T-cell (primary cell): Measurements from ENCODE around the gene EXO5. TPM values are rescaled to one million over a fixed set of nuclear protein-coding genes. Genes with fewer than 3 reads are reported as not detected.
A peak's percentile ranks its signal among the peaks of the same experiment; 100 is the strongest.

Experiments
- ATAC-seq, 4 experiments: fragments of 200-7000 bp in 3 of 4; fragments of 150-1000 bp in 1 of 4; cut with Tn5 transposase; replicated peaks in 1 of 4; 1 replicate in 3 of 4; 2 replicates in 1 of 4; pipeline ENCODE4 v1.10.0; 2021; ENCODE audit warnings: moderate library complexity in 3 of 4, mild to moderate bottlenecking in 2 of 4, moderate number of reproducible peaks in 1 of 4
- CTCF ChIA-PET, 2 donors: fragments of 300-600 bp; sonication (Branson Sonifier 250); formaldehyde crosslinking; loops; one replicate each; lab custom pipeline; 2022; ENCODE audit warnings: antibody characterized with exemption in 2 of 2; lab: Charles Lee
- POLR2A ChIA-PET, 2 donors: fragments of 300-600 bp; sonication (Branson Sonifier 250); formaldehyde crosslinking; loops; one replicate each; lab custom pipeline; 2022; ENCODE audit warnings: antibody characterized with exemption in 2 of 2; lab: Charles Lee
- DNase-seq, 35 experiments: peaks; one replicate each; pipeline versions ENCODE4 v3.0.0 to v3.0.0-alpha.2; 2013 to 2023
- H3K27ac ChIP-seq: one replicate; pipeline ENCODE4 v1.5.1; 2013; ENCODE audit warnings: low read length
- H3K27me3 ChIP-seq, 2 experiments: replicated peaks in 1 of 2; 1 replicate in 1 of 2; 2 replicates in 1 of 2; pipeline versions ENCODE4 v1.6.1 to v1.7.0; 2013; ENCODE audit warnings: low read length in 1 of 2, mixed read lengths in 1 of 2; ENCODE audit not compliant: control insufficient read depth in 2 of 2, insufficient read depth in 2 of 2; ENCODE audit errors: extremely low read depth in 1 of 2
- H3K36me3 ChIP-seq, 2 donors: 1 replicate in 1 of 2; 2 replicates in 1 of 2; pipeline versions ENCODE4 v1.6.1 to v1.7.0; 2013; ENCODE audit warnings: low read length in 1 of 2; ENCODE audit not compliant: control insufficient read depth in 2 of 2, insufficient read depth in 1 of 2; ENCODE audit errors: extremely low read depth in 1 of 2
- H3K4me1 ChIP-seq, 2 experiments: 1 replicate in 1 of 2; 2 replicates in 1 of 2; pipeline versions ENCODE4 v1.6.1 to v1.7.0; 2013; ENCODE audit warnings: low read length in 2 of 2, mixed read lengths in 1 of 2; ENCODE audit not compliant: insufficient read depth in 2 of 2, control insufficient read depth in 1 of 2; ENCODE audit errors: extremely low read depth in 1 of 2
- H3K4me3 ChIP-seq, 2 donors: 1 replicate in 1 of 2; 2 replicates in 1 of 2; pipeline versions ENCODE4 v1.5.1 to v1.7.0; 2013; ENCODE audit warnings: mild to moderate bottlenecking in 2 of 2, low read length in 1 of 2, moderate library complexity in 1 of 2; ENCODE audit not compliant: control insufficient read depth in 1 of 2; ENCODE audit errors: extremely low read depth in 1 of 2
- H3K9me3 ChIP-seq: 2 replicates; pipeline ENCODE4 v1.7.0; 2013
- H3K27ac Mint-ChIP-seq, 2 donors: one replicate each; pipeline ENCODE4 v1.8.0; 2020 to 2021; ENCODE audit warnings: mild to moderate bottlenecking in 2 of 2, mixed read lengths in 2 of 2
- H3K27me3 Mint-ChIP-seq, 2 donors: one replicate each; pipeline ENCODE4 v1.8.0; 2021 to 2022; ENCODE audit warnings: mixed read lengths in 2 of 2
- H3K36me3 Mint-ChIP-seq: one replicate; pipeline ENCODE4 v1.8.0; 2021; ENCODE audit warnings: mixed read lengths
- H3K4me1 Mint-ChIP-seq, 3 donors: one replicate each; pipeline ENCODE4 v1.8.0; 2020 to 2022; ENCODE audit warnings: mixed read lengths in 3 of 3, mild to moderate bottlenecking in 1 of 3
- H3K4me3 Mint-ChIP-seq, 3 donors: one replicate each; pipeline ENCODE4 v1.8.0; 2020 to 2022; ENCODE audit warnings: mild to moderate bottlenecking in 3 of 3, mixed read lengths in 3 of 3, moderate library complexity in 3 of 3
- H3K9me3 Mint-ChIP-seq, 3 donors: one replicate each; pipeline ENCODE4 v1.8.0; 2020 to 2022; ENCODE audit warnings: mixed read lengths in 3 of 3
- WGBS: methylation state at CpG from one replicate; pipeline ENCODE4 v1.1.5; 2013; ENCODE audit warnings: missing lambda C conversion rate; ENCODE audit not compliant: insufficient coverage; 5-methylcytosine and 5-hydroxymethylcytosine counted together
- total RNA-seq, 35 experiments: library from RNA in 6 of 35; stranded (reverse) in 6 of 35; fragments of 120-200 nt in 1 of 35; gene quantifications; one replicate each; pipeline versions ENCODE4 v1.2.1 to v1.2.4 and lab custom pipeline; 2013 to 2026

Gene EXO5
- total RNA-seq, 5 donors from 2014 or later (not counting 1 experiment from before 2014, with no cell fraction given), result 6.9 to 12.1 (median 10.6) TPM

DNA sequence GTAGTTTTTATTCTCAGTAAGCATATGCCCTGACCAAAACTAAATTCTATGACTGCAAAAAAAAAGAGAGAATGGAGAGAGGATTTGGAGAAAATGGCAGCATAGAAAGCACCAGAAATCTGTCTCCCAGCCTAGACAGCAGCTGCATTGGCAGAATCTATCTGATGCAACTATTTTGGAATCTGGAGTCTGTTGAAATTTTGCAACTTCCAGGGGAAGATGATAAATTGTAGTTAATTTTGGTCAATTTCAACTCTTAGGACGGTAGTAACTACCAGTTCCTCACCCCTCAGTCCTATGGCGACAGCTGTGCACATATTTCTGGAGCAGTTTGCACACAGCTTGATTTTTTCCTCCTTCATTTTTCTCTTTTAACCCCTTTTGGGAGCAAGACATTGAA is 10.9 kb downstream of the EXO5 start:
- POLR2A ChIA-PET, result no interaction called here
- H3K27ac Mint-ChIP-seq, result no peak overlapping the region
- H3K27ac ChIP-seq, result no peak overlapping the region
- H3K4me3 ChIP-seq, result no peak overlapping the region
- H3K9me3 ChIP-seq, result peaks cover 3% of the 10 kb centered on the region
- CTCF ChIA-PET, result no interaction called here
- no peaks in the 10 kb centered on the region for H3K4me1 ChIP-seq
- DNase-seq, result no peak
- peaks cover 5 to 10% of the 10 kb centered on the region in 2 donors for H3K27me3 Mint-ChIP-seq
- H3K36me3 Mint-ChIP-seq, result peaks cover 28% of the 10 kb centered on the region
- no peak for ATAC-seq
- H3K27me3 ChIP-seq, result peaks cover 0 to 5% of the 10 kb centered on the region in 2 experiments
- H3K36me3 ChIP-seq, result peaks cover 0 to 4% of the 10 kb centered on the region in 2 donors
- 93% methylated on average over 2 of the region's 2 CpGs for WGBS
- H3K4me1 Mint-ChIP-seq, result no peaks in the 10 kb centered on the region
- H3K9me3 Mint-ChIP-seq, result peaks cover 16 to 48% (median 38%) of the 10 kb centered on the region in 3 donors
- no peak overlapping the region for H3K4me3 Mint-ChIP-seq

DNA sequence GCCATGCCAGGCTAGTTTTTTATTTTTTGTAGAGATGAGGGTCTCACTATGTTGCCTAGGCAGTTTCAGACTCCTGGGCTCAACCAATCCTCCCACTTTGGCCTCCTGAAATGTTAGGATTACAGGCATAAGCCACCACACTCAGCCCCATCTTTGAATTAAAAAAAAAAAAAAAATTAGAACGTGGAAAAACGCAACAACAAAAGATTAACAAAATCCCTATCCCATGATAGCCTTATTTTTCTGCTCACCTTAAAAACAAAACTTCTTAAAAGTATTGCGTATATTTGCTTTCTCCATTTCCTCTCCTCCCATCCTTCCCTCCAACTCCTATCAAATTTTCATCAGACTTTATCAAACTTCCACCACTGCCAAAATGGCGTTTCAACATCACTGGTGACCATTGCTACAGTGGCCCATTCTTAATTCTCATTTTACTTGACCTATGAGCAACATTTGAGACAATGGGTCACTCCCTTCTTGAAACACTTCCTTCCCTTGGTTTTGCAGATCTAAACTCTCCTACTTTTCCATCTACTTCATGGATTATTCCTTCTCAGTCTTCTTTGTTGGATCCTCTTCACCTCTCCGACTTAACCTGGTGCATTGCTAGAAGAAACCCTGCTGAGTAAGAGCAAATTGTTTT is 22.3 kb downstream of the EXO5 start:
- DNase-seq (no peak), ATAC-seq (no peak)
- peak overlapping the region; percentile 77 for H3K27ac ChIP-seq
- Mint-ChIP-seq H3K4me3 (peak overlapping the region; percentile 87 to 99 (median 99)), H3K36me3 (peaks cover 15% of the 10 kb centered on the region), H3K27me3 (peaks cover 4 to 21% of the 10 kb centered on the region in 2 donors), H3K27ac (peak overlapping the region; percentile 89 to 95), H3K9me3 (peaks cover 0 to 9% (median 6%) of the 10 kb centered on the region in 3 donors), H3K4me1 (peaks cover 24 to 28% (median 25%) of the 10 kb centered on the region in 3 donors)
- no peaks in the 10 kb centered on the region for H3K36me3 ChIP-seq
- H3K27me3 ChIP-seq, result no peaks in the 10 kb centered on the region
- H3K9me3 ChIP-seq, result peaks cover 2% of the 10 kb centered on the region
- H3K4me3 ChIP-seq, result peak overlapping the region; percentile 55 to 59
- ChIA-PET POLR2A (interaction anchor here in 1 of 2 donors (0.7 kb wide), 1 partner anchor 80 kb away, joined by 3 read pairs; no protein-coding TSS in a partner anchor), CTCF (interaction anchor here in 1 of 2 donors (0.5 to 1.7 kb wide), 5 partner anchors 38 to 872 kb away, joined by 3 to 6 read pairs (median 3); partner anchors contain the start of gene NFYC)
- WGBS, result 53% methylated on average over 4 of the region's 5 CpGs
- peaks cover 7 to 13% of the 10 kb centered on the region in 2 experiments for H3K4me1 ChIP-seq

DNA sequence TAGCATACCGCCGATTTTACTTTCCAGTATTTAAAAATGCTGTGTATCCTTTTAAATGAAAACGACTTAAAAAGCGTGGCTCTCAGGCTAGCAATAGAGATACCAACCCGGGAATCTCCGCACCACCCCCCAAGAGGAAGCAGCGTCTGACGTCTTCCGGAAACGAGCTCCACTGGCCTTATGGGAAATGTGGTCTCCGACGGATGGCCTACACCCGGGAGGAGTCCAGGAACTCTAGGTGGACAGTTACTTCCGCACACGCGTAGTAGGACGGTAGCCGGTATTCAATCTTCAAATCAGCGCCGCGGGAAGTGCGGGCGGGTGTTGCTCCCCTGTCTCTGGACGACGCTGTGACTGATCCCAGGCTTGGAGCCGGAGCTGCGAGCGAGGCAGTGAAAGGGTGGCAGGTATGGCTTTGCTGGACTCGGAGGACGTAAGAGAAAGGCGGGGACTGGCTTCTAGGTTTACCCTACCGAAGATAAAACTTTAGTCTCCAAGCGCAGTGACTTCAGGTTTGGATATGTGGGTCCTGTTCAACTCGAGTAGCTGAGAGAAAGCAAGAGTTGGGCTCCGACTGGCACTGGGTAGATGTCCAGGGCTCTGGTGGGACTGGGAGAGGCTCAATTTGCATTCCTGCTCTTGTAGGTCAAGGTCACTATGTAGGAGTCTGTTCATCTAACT is 23.0 kb downstream of the EXO5 start, which contains the start of gene ZNF684:
Gene ZNF684, plus strand, starts transcription at position 257 of the 681 bp plus-strand sequence. CDS start 1,530 bp downstream, outside the sequence.
- peaks cover 24 to 28% (median 25%) of the 10 kb centered on the region in 3 donors for H3K4me1 Mint-ChIP-seq
- Histone ChIP-seq H3K4me3 (peak within 1 kb of the TSS; percentile 55 to 59), H3K4me1 (peaks cover 7 to 13% of the 10 kb centered on the region in 2 experiments), H3K9me3 (no peaks in the 10 kb centered on the region), H3K27ac (peak within 1 kb of the TSS; percentile 77), H3K27me3 (no peaks in the 10 kb centered on the region), H3K36me3 (no peaks in the 10 kb centered on the region)
- ChIA-PET POLR2A (interaction anchor here (0.5 to 0.7 kb wide), 5 partner anchors 20 to 1473 kb away, joined by 3 to 5 read pairs (median 3); no protein-coding TSS in a partner anchor), CTCF (interaction anchor here (0.5 to 1.7 kb wide), 12 partner anchors 9 to 1554 kb away, joined by 3 to 6 read pairs (median 3); partner anchors contain the start of genes EXO5 (in 1 of the 2) and NFYC (in 1 of the 2))
- peak; percentile 60 to 93 (median 79) for DNase-seq
- H3K27ac Mint-ChIP-seq, result peak within 1 kb of the TSS; percentile 89 to 95
- WGBS, result under 1% methylated on average over 30 of the region's 35 CpGs
- H3K36me3 Mint-ChIP-seq, result peaks cover 12% of the 10 kb centered on the region
- peak; percentile 97 to 99 (median 98) for ATAC-seq
- peak within 1 kb of the TSS; percentile 87 to 99 (median 99) for H3K4me3 Mint-ChIP-seq
- peaks cover 0 to 4% (median 3%) of the 10 kb centered on the region in 3 donors for H3K9me3 Mint-ChIP-seq
- H3K27me3 Mint-ChIP-seq, result peaks cover 0 to 14% of the 10 kb centered on the region in 2 donors

DNA sequence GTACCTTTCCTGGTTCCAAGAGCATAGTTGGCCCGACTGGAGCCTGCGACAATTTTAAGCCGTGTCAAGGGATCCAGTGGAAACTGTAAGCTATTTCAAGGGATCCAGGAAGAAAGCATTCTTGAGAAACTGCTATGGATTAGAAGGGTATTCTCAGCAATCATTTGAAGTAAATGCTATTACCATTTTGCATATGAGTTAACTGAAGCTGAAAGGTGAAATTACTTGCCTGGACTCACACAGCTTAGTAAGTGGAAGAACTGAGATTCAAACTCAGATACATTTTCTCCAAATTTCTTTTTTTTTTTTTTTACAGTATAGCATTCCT is 23.5 kb downstream of the EXO5 start:
- no CpG with 5 or more reads among the region's 3 CpGs for WGBS
- DNase-seq (no peak), ATAC-seq (no peak)
- peaks cover 7 to 13% of the 10 kb centered on the region in 2 experiments for H3K4me1 ChIP-seq
- peak overlapping the region; percentile 77 for H3K27ac ChIP-seq
- H3K27me3 ChIP-seq, result no peaks in the 10 kb centered on the region
- peaks cover 15% of the 10 kb centered on the region for H3K36me3 Mint-ChIP-seq
- no peaks in the 10 kb centered on the region for H3K9me3 ChIP-seq
- H3K27ac Mint-ChIP-seq, result peak overlapping the region; percentile 89 to 95
- peak overlapping the region; percentile 55 to 59 for H3K4me3 ChIP-seq
- peaks cover 24 to 28% (median 25%) of the 10 kb centered on the region in 3 donors for H3K4me1 Mint-ChIP-seq
- H3K4me3 Mint-ChIP-seq, result peak overlapping the region; percentile 87 to 99 (median 99)
- H3K36me3 ChIP-seq, result no peaks in the 10 kb centered on the region
- peaks cover 0 to 4% (median 3%) of the 10 kb centered on the region in 3 donors for H3K9me3 Mint-ChIP-seq
- ChIA-PET POLR2A (interaction anchor here (0.6 to 0.9 kb wide), 4 partner anchors 19 to 1474 kb away, joined by 3 to 5 read pairs (median 4); partner anchors contain the start of gene SMAP2 (in 1 of the 2)), CTCF (interaction anchor here (0.6 to 1.7 kb wide), 10 partner anchors 24 to 634 kb away, joined by 3 to 6 read pairs (median 3); partner anchors contain the start of genes EXO5 (in 1 of the 2) and NFYC (in 1 of the 2))
- H3K27me3 Mint-ChIP-seq, result peaks cover 0 to 11% of the 10 kb centered on the region in 2 donors

DNA sequence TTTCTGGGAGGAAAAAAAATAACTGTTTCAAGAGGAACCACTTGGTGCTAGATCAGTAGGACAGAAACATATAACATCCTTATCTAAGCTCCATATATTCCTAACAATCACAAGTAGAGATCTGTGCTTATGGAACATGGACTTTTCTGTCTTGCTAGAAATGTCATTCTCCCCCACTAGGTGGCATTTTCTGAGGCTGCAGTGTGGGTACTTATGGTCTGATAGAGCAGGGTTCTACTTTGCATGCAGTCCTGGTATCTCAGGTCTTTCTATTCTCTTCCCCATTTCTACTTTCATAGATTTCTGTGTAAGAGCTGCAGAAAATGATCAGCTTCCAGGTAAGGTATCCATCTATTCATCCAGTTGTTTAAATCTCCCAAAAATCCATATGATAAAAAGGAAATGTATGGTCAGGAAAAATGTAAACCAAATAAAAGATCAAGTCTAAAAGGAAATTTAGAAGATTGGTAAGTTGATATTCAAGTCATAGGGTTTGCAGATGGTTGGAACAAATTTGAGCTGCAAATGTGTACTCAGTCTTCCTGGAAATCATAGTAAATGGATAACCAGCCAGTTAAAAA is 24.4 kb downstream of the EXO5 start:
- Mint-ChIP-seq H3K4me3 (peak overlapping the region; percentile 29 to 87 (median 47)), H3K27me3 (peaks cover 0 to 3% of the 10 kb centered on the region in 2 donors), H3K27ac (no peak overlapping the region), H3K36me3 (peaks cover 21% of the 10 kb centered on the region), H3K4me1 (peaks cover 24 to 28% (median 25%) of the 10 kb centered on the region in 3 donors), H3K9me3 (no peaks in the 10 kb centered on the region)
- H3K27me3 ChIP-seq, result no peaks in the 10 kb centered on the region
- ChIA-PET CTCF (interaction anchor here (0.6 to 1.4 kb wide), 11 partner anchors 15 to 1249 kb away, joined by 3 to 12 read pairs (median 3); partner anchors contain the start of genes EXO5 (in 1 of the 2) and ZFP69B (in 1 of the 2)), POLR2A (interaction anchor here (0.5 to 0.9 kb wide), 2 partner anchors 160 to 204 kb away, joined by 3 to 15 read pairs; partner anchors contain the start of gene SMAP2 (in 1 of the 2))
- DNase-seq (peak in 9 of 35 experiments; percentile 1 to 58 (median 8)), ATAC-seq (no peak)
- peaks cover 7 to 13% of the 10 kb centered on the region in 2 experiments for H3K4me1 ChIP-seq
- H3K27ac ChIP-seq, result no peak overlapping the region
- H3K4me3 ChIP-seq, result no peak overlapping the region
- H3K9me3 ChIP-seq, result no peaks in the 10 kb centered on the region
- H3K36me3 ChIP-seq, result no peaks in the 10 kb centered on the region
